Mesothelial cell of epicardium (in vitro differentiated cells): Measurements from ENCODE around the gene CD84. TPM values are rescaled to one million over a fixed set of nuclear protein-coding genes. Genes with fewer than 3 reads are reported as not detected.

Experiments used
- DNase-seq, 2 experiments: peaks; one replicate each; pipeline ENCODE4 v3.0.0; 2021; ENCODE audit warnings: low spot score in 2 of 2; ENCODE audit not compliant: unreplicated experiment in 2 of 2
- H3K27ac Mint-ChIP-seq: 2 replicates; pipeline ENCODE4 v1.8.0; 2021; ENCODE audit warnings: mixed read lengths
- H3K27me3 Mint-ChIP-seq: 2 replicates; pipeline ENCODE4 v1.8.0; 2021; ENCODE audit warnings: low read depth, mixed read lengths
- H3K36me3 Mint-ChIP-seq: 2 replicates; pipeline ENCODE4 v1.8.0; 2021; ENCODE audit warnings: mixed read lengths
- H3K4me1 Mint-ChIP-seq: 2 replicates; pipeline ENCODE4 v1.8.0; 2021; ENCODE audit warnings: mixed read lengths
- H3K4me3 Mint-ChIP-seq: 2 replicates; pipeline ENCODE4 v1.8.0; 2021; ENCODE audit warnings: mild to moderate bottlenecking, moderate library complexity, mixed read lengths
- H3K9me3 Mint-ChIP-seq: 2 replicates; pipeline ENCODE4 v1.8.0; 2021; ENCODE audit warnings: mixed read lengths
- total RNA-seq: library from RNA; stranded (reverse); gene quantifications from 3 replicates; pipeline ENCODE4 v1.2.1, GENCODE V29; 2021
- TF ChIP-seq, protein P1 (sequence below): fragments of 200-600 bp; sonication (generic); IDR thresholded peaks from one replicate; pipeline ENCODE4 v1.5.0; 2021; ENCODE audit warnings: antibody characterized with exemption; ENCODE audit not compliant: unreplicated experiment

Gene CD84
- total RNA-seq, 1 donor from 2014 or later = not detected

DNA sequence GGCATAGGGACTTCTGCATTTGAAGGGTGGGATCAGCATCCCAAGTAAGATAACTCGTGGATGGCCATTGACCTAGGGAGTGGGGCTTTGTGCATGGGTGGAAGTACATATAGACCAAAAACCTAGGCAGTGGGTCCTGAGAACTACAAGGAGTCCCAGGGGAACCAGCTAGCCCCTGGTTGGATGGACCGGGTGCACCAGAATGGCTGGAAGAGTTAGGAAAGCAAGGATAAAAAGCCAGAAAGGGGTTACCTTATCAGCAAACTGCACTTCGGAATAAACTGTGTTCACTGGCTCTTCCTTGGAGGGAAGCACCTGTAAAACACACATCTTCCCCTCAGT, 29.7 kb downstream of the CD84 start:
- Mint-ChIP-seq H3K9me3 (no peaks in the 10 kb centered on the region), H3K27me3 (peaks cover 21% of the 10 kb centered on the region), H3K4me3 (no peak overlapping the region), H3K27ac (no peak overlapping the region), H3K4me1 (peaks cover 2% of the 10 kb centered on the region), H3K36me3 (no peaks in the 10 kb centered on the region)
- no peak for DNase-seq
- TF ChIP-seq, protein P1, sequence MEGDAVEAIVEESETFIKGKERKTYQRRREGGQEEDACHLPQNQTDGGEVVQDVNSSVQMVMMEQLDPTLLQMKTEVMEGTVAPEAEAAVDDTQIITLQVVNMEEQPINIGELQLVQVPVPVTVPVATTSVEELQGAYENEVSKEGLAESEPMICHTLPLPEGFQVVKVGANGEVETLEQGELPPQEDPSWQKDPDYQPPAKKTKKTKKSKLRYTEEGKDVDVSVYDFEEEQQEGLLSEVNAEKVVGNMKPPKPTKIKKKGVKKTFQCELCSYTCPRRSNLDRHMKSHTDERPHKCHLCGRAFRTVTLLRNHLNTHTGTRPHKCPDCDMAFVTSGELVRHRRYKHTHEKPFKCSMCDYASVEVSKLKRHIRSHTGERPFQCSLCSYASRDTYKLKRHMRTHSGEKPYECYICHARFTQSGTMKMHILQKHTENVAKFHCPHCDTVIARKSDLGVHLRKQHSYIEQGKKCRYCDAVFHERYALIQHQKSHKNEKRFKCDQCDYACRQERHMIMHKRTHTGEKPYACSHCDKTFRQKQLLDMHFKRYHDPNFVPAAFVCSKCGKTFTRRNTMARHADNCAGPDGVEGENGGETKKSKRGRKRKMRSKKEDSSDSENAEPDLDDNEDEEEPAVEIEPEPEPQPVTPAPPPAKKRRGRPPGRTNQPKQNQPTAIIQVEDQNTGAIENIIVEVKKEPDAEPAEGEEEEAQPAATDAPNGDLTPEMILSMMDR = no peak

GRCh38 chr1:160548960-160549664, 30.2 kb downstream of the CD84 start:
- TF ChIP-seq, protein P1 = no peak
- H3K9me3 Mint-ChIP-seq = no peaks in the 10 kb centered on the region
- no peaks in the 10 kb centered on the region for H3K36me3 Mint-ChIP-seq
- peaks cover 2% of the 10 kb centered on the region for H3K4me1 Mint-ChIP-seq
- peaks cover 19% of the 10 kb centered on the region for H3K27me3 Mint-ChIP-seq
- no peak overlapping the region for H3K27ac Mint-ChIP-seq
- no peak overlapping the region for H3K4me3 Mint-ChIP-seq
- no peak for DNase-seq

- H3K36me3 Mint-ChIP-seq = no peaks in the 10 kb centered on the region
- TF ChIP-seq, protein P1 = no peak
- DNase-seq = no peak
- peaks cover 2% of the 10 kb centered on the region for H3K4me1 Mint-ChIP-seq
- H3K27me3 Mint-ChIP-seq = peaks cover 15% of the 10 kb centered on the region
- no peaks in the 10 kb centered on the region for H3K9me3 Mint-ChIP-seq
- no peak overlapping the region for H3K27ac Mint-ChIP-seq
- no peak overlapping the region for H3K4me3 Mint-ChIP-seq
These were observed 31.1 kb downstream of the CD84 start for GRCh38 chr1:160548183-160548582.

- TF ChIP-seq, protein P1 = no peak
- Mint-ChIP-seq H3K27me3 (peaks cover 12% of the 10 kb centered on the region), H3K4me3 (no peak overlapping the region), H3K27ac (no peak overlapping the region), H3K4me1 (peaks cover 8% of the 10 kb centered on the region), H3K36me3 (no peaks in the 10 kb centered on the region), H3K9me3 (no peaks in the 10 kb centered on the region)
- DNase-seq = no peak
These were observed 31.9 kb downstream of the CD84 start for GRCh38 chr1:160547422-160547821.

- H3K36me3 Mint-ChIP-seq = no peaks in the 10 kb centered on the region
- H3K27ac Mint-ChIP-seq = no peak overlapping the region
- peaks cover 12% of the 10 kb centered on the region for H3K27me3 Mint-ChIP-seq
- peaks cover 9% of the 10 kb centered on the region for H3K4me1 Mint-ChIP-seq
- TF ChIP-seq, protein P1 = no peak
- no peaks in the 10 kb centered on the region for H3K9me3 Mint-ChIP-seq
- H3K4me3 Mint-ChIP-seq = no peak overlapping the region
- DNase-seq = no peak
These were observed 32.4 kb downstream of the CD84 start for GRCh38 chr1:160546942-160547341.
